Natural killer cell (primary cell): ENCODE results near the gene DNAJB11. TPM values are rescaled to one million over a fixed set of nuclear protein-coding genes. Genes with fewer than 3 reads are reported as not detected.
A peak's percentile ranks its signal among the peaks of the same experiment; 100 is the strongest.

ENCODE experiments used
- ATAC-seq, 3 donors: fragments of 150-1000 bp in 2 of 3; fragments of 200-7000 bp in 1 of 3; cut with Tn5 transposase; 1 replicate in 1 of 3; 2 replicates in 2 of 3; pipeline ENCODE4 v1.10.0; 2021; ENCODE audit warnings: mild to moderate bottlenecking in 2 of 3, moderate library complexity in 2 of 3
- DNase-seq, 2 donors: peaks; one replicate each; pipeline versions ENCODE4 v3.0.0 to v3.0.0-alpha.2; 2013 to 2021; ENCODE audit warnings: mixed read lengths in 1 of 2
- H3K27ac ChIP-seq: one replicate; pipeline ENCODE4 v1.5.1; 2013; ENCODE audit warnings: mild to moderate bottlenecking, low read length
- H3K27me3 ChIP-seq: one replicate; pipeline ENCODE4 v1.6.1; 2013; ENCODE audit warnings: low read length; ENCODE audit not compliant: control insufficient read depth, insufficient read depth
- H3K36me3 ChIP-seq: one replicate; pipeline ENCODE4 v1.6.1; 2013; ENCODE audit warnings: low read length; ENCODE audit not compliant: control insufficient read depth, insufficient read depth
- H3K4me1 ChIP-seq: one replicate; pipeline ENCODE4 v1.6.1; 2013; ENCODE audit warnings: low read length; ENCODE audit not compliant: control insufficient read depth, insufficient read depth
- H3K4me3 ChIP-seq: one replicate; pipeline ENCODE4 v1.5.1; 2013; ENCODE audit warnings: low read length
- H3K9me3 ChIP-seq: one replicate; pipeline ENCODE4 v1.6.1; 2013; ENCODE audit warnings: low read length; ENCODE audit not compliant: control insufficient read depth, insufficient read depth
- H3K27ac Mint-ChIP-seq, 2 donors: one replicate each; pipeline ENCODE4 v1.8.0; 2022; ENCODE audit warnings: mild to moderate bottlenecking in 2 of 2, mixed read lengths in 2 of 2, moderate library complexity in 1 of 2
- H3K27me3 Mint-ChIP-seq, 2 donors: one replicate each; pipeline ENCODE4 v1.8.0; 2022; ENCODE audit warnings: low read depth in 2 of 2, mixed read lengths in 2 of 2
- H3K36me3 Mint-ChIP-seq: one replicate; pipeline ENCODE4 v1.8.0; 2022; ENCODE audit warnings: mixed read lengths
- H3K4me1 Mint-ChIP-seq, 2 donors: one replicate each; pipeline ENCODE4 v1.8.0; 2022; ENCODE audit warnings: mixed read lengths in 2 of 2
- H3K4me3 Mint-ChIP-seq: one replicate; pipeline ENCODE4 v1.8.0; 2022; ENCODE audit warnings: mild to moderate bottlenecking, moderate library complexity, mixed read lengths
- H3K9me3 Mint-ChIP-seq, 2 donors: one replicate each; pipeline ENCODE4 v1.8.0; 2022; ENCODE audit warnings: mixed read lengths in 2 of 2
- CTCF ChIP-seq: fragments of 200-600 bp; IDR thresholded peaks from one replicate; pipeline ENCODE4 v1.8.0; 2022; ENCODE audit warnings: antibody characterized with exemption
- WGBS: methylation state at CpG from one replicate; pipeline ENCODE4 v1.1.7; 2013; ENCODE audit warnings: missing lambda C conversion rate; ENCODE audit not compliant: insufficient coverage; 5-methylcytosine and 5-hydroxymethylcytosine counted together
- intact Hi-C: fragments of 100-400 bp; cut with micrococcal nuclease; formaldehyde crosslinking; loops from one replicate; pipeline ENCODE4 v1.14.2; 2022
- total RNA-seq, 4 donors: library from RNA; stranded (reverse); fragments of 120-200 nt in 1 of 4; gene quantifications; one replicate each; pipeline versions ENCODE4 v1.2.3 to v1.2.4, GENCODE V29; 2013 to 2022

The DNAJB11 gene
- total RNA-seq, 3 donors from 2014 or later (not counting 1 experiment from before 2014, with no cell fraction given), result 85.9 to 112 (median 111) TPM

- Mint-ChIP-seq H3K36me3 (peaks cover 9% of the 10 kb centered on the region), H3K4me1 (peaks cover 44 to 57% of the 10 kb centered on the region in 2 donors), H3K4me3 (peak overlapping the region; percentile 99), H3K9me3 (no peaks in the 10 kb centered on the region), H3K27ac (peak overlapping the region; percentile 97 to 98), H3K27me3 (no peaks in the 10 kb centered on the region)
- H3K27me3 ChIP-seq, result no peaks in the 10 kb centered on the region
- no peaks in the 10 kb centered on the region for H3K9me3 ChIP-seq
- peaks cover 36% of the 10 kb centered on the region for H3K4me1 ChIP-seq
- 7% methylated on average over 7 of the region's 7 CpGs for WGBS
- peaks cover 19% of the 10 kb centered on the region for H3K36me3 ChIP-seq
- ATAC-seq (no peak), DNase-seq (no peak)
- H3K27ac ChIP-seq, result peak overlapping the region; percentile 90
- intact Hi-C loops, result loop anchor here (1.0 to 10.0 kb wide), 4 partner anchors 215 to 983 kb away; partner anchors contain the start of genes ETV5, RPL39L and SENP2
- H3K4me3 ChIP-seq, result peak overlapping the region; percentile 58
- no peak for TF ChIP-seq CTCF
Observed at GRCh38 chr3:186569779-186570095, 783 bp upstream of the DNAJB11 start.

- H3K9me3 Mint-ChIP-seq, result no peaks in the 10 kb centered on the region
- H3K9me3 ChIP-seq, result no peaks in the 10 kb centered on the region
- H3K36me3 ChIP-seq, result peaks cover 31% of the 10 kb centered on the region
- intact Hi-C loops, result loop anchor here (1.0 to 10.0 kb wide), 4 partner anchors 213 to 985 kb away; partner anchors contain the start of genes ETV5, RPL39L and SENP2
- peak overlapping the region; percentile 99 for H3K4me3 Mint-ChIP-seq
- H3K4me3 ChIP-seq, result peak overlapping the region; percentile 84
- peaks cover 53 to 57% of the 10 kb centered on the region in 2 donors for H3K4me1 Mint-ChIP-seq
- H3K36me3 Mint-ChIP-seq, result peaks cover 10% of the 10 kb centered on the region
- peak overlapping the region; percentile 95 for H3K27ac ChIP-seq
- H3K27me3 ChIP-seq, result no peaks in the 10 kb centered on the region
- no peaks in the 10 kb centered on the region for H3K27me3 Mint-ChIP-seq
- H3K4me1 ChIP-seq, result peaks cover 33% of the 10 kb centered on the region
- WGBS, result 5% methylated on average over 21 of the region's 21 CpGs
- DNase-seq (no peak), ATAC-seq (no peak)
- TF ChIP-seq CTCF, result no peak
- H3K27ac Mint-ChIP-seq, result peak overlapping the region; percentile 97 to 98
Observed at GRCh38 chr3:186570941-186571643, 572 bp downstream of the DNAJB11 start.

GRCh38 chr3:186571644-186572013 is 1.1 kb downstream of the DNAJB11 start:
- no peak for DNase-seq
- Mint-ChIP-seq H3K36me3 (peaks cover 10% of the 10 kb centered on the region), H3K27me3 (no peaks in the 10 kb centered on the region), H3K4me1 (peaks cover 48 to 52% of the 10 kb centered on the region in 2 donors), H3K4me3 (peak overlapping the region; percentile 99), H3K27ac (peak overlapping the region; percentile 97 to 98), H3K9me3 (no peaks in the 10 kb centered on the region)
- no peak for ATAC-seq
- intact Hi-C loops, result loop anchor here (10.0 kb wide), 1 partner anchor 563 kb away; the partner anchor contains the start of gene RPL39L
- Histone ChIP-seq H3K4me1 (peaks cover 28% of the 10 kb centered on the region), H3K27ac (no peak overlapping the region), H3K9me3 (no peaks in the 10 kb centered on the region), H3K27me3 (no peaks in the 10 kb centered on the region), H3K36me3 (peaks cover 37% of the 10 kb centered on the region), H3K4me3 (peak overlapping the region; percentile 84)
- 0% methylated on average over 1 of the region's 2 CpGs for WGBS
- no peak for TF ChIP-seq CTCF
